Ovary (tissue), 9 donors: ENCODE measurements around the gene LGALS8. TPM values are rescaled to one million over a fixed set of nuclear protein-coding genes. Genes with fewer than 3 reads are reported as not detected.

Experiments
- DNase-seq, 5 donors: peaks; one replicate each; pipeline ENCODE4 v3.0.0-alpha.2; 2019 to 2020
- H3K27ac ChIP-seq, 2 donors: fragments of 200-600 bp; one replicate each; pipeline versions ENCODE4 v1.5.1 to v1.8.0; 2019 to 2022
- H3K27me3 ChIP-seq: fragments of 200-600 bp; one replicate; pipeline ENCODE4 v1.8.0; 2022
- H3K36me3 ChIP-seq: fragments of 200-600 bp; sonication (generic); one replicate; pipeline ENCODE4 v1.5.1; 2019
- H3K4me1 ChIP-seq: one replicate; pipeline ENCODE4 v1.8.1; 2013; ENCODE audit warnings: mild to moderate bottlenecking, moderate library complexity; ENCODE audit not compliant: insufficient read depth
- H3K4me3 ChIP-seq: fragments of 200-600 bp; sonication (generic); one replicate; pipeline ENCODE4 v1.5.1; 2017
- H3K9me3 ChIP-seq, 2 donors: fragments of 200-600 bp in 1 of 2; sonication (generic) in 1 of 2; one replicate each; pipeline versions ENCODE4 v1.5.1 to v1.8.1; 2013 to 2019; ENCODE audit warnings: mild to moderate bottlenecking in 1 of 2, moderate library complexity in 1 of 2
- EP300 ChIP-seq: sonication (generic); formaldehyde crosslinking; IDR thresholded peaks from one replicate; pipeline ENCODE4 v1.6.1; 2017; ENCODE audit warnings: antibody characterized with exemption
- POLR2A ChIP-seq: fragments of 450-650 bp; IDR thresholded peaks from one replicate; pipeline ENCODE4 v1.6.1; 2017; ENCODE audit warnings: antibody characterized with exemption, mild to moderate bottlenecking, moderate library complexity
- WGBS, 3 donors: extraction: QIAGEN DNeasy Blood & Tissue Kit in 1 of 3; methylation state at CpG; one replicate each; pipeline versions ENCODE4 v1.1.5 to v1.1.7; 2013 to 2017; 5-methylcytosine and 5-hydroxymethylcytosine counted together
- intact Hi-C, 4 donors: fragments of 100-400 bp; cut with DNase I; formaldehyde crosslinking; loops; one replicate each; pipeline versions ENCODE4 v1.11.0 to v1.15.1; 2022 to 2023
- polyA plus RNA-seq, 2 donors: library from polyadenylated mRNA; stranded (reverse); fragments of 200-250 nt in 1 of 2; fragments of 350-450 nt in 1 of 2; fragmentation: Illumina TruSeq in 1 of 2; extraction: RNeasy Lipid Tissue Mini Kit (QIAGEN cat#74804) in 1 of 2; gene quantifications; one replicate each; pipeline ENCODE4 v1.2.3, GENCODE V29; 2013 to 2014
- total RNA-seq, 7 donors: library from RNA; depleted of rRNA in 2 of 7; stranded (reverse); fragments of >200 nt in 2 of 7; fragmentation: NEBNext Ultra II Directional in 3 of 7; extraction: Animal tissue kit (Norgen Biotek cat#: 25700) in 3 of 7; gene quantifications; one replicate each; pipeline versions ENCODE4 v1.1.0 to v1.2.4, GENCODE V29; 2016 to 2023
- TF ChIP-seq, protein P1 (sequence below), 3 donors: fragments of 450-650 bp in 2 of 3; fragments of 200-600 bp in 1 of 3; IDR thresholded peaks; one replicate each; pipeline versions ENCODE4 v1.5.1 to v1.8.0; 2016 to 2022; ENCODE audit warnings: antibody characterized with exemption in 3 of 3, mild to moderate bottlenecking in 1 of 3
- donor health status: DM: no; HTN: no; CAD: no; lungs with moderate emphysema.
- donor health status: DM: no; HTN: no; CAD: no.
- donor health status: Bipolar disorder and iron deficiency.
- donor health status: DM: yes; HTN: yes; CAD: no.
- donor health status: DM: no; HTN: no; CAD: no.
- donor health status: DM: yes; HTN: yes; CAD: no.

The LGALS8 gene
- total and polyA plus RNA-seq, 9 donors = 23.7 to 91.2 (median 44.5) TPM

- intact Hi-C loops = no loop called here
- no peak overlapping the region for H3K27ac ChIP-seq
- TF ChIP-seq EP300 (no peak), POLR2A (no peak)
- TF ChIP-seq, protein P1, sequence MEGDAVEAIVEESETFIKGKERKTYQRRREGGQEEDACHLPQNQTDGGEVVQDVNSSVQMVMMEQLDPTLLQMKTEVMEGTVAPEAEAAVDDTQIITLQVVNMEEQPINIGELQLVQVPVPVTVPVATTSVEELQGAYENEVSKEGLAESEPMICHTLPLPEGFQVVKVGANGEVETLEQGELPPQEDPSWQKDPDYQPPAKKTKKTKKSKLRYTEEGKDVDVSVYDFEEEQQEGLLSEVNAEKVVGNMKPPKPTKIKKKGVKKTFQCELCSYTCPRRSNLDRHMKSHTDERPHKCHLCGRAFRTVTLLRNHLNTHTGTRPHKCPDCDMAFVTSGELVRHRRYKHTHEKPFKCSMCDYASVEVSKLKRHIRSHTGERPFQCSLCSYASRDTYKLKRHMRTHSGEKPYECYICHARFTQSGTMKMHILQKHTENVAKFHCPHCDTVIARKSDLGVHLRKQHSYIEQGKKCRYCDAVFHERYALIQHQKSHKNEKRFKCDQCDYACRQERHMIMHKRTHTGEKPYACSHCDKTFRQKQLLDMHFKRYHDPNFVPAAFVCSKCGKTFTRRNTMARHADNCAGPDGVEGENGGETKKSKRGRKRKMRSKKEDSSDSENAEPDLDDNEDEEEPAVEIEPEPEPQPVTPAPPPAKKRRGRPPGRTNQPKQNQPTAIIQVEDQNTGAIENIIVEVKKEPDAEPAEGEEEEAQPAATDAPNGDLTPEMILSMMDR (IDR thresholded peaks at IDR 0.05) = no peak
- no peaks in the 10 kb centered on the region for H3K27me3 ChIP-seq
- H3K9me3 ChIP-seq = no peaks in the 10 kb centered on the region
- no peak overlapping the region for H3K4me3 ChIP-seq
- no peaks in the 10 kb centered on the region for H3K36me3 ChIP-seq
- WGBS, 3 donors = 35 to 61% (median 52%) methylated on average over 5 of the region's 5 CpGs
- H3K4me1 ChIP-seq = peaks cover 2% of the 10 kb centered on the region
- DNase-seq = no peak
Observed at GRCh38 chr1:236507022-236507700, 16.6 kb upstream of the LGALS8 start.

- no peak overlapping the region for H3K27ac ChIP-seq
- 75 to 85% (median 81%) methylated on average over 6 of the region's 6 CpGs for WGBS, 3 donors
Observed at GRCh38 chr1:236508593-236509027, 15.2 kb upstream of the LGALS8 start.

DNA sequence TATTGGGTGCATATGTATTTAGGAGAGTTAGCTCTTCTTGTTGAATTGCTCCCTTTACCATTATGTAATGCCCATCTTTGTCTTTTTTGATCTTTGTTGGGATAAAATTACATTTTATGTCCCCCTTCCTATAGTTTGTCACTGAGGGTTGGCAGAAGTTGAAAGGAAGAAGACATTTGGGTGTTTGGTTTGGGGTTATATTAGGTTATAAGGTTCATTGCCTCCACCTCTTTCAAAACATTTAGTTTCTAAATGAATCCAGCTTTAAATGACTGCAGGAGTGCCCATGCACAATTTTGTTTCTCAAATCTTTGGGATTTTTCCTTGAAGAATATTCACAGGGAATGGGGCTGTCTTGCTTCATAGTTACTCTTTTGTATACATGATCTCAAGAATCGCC is 14.6 kb upstream of the LGALS8 start:
- H3K4me1 ChIP-seq = peaks cover 2% of the 10 kb centered on the region
- intact Hi-C loops = no loop called here
- TF ChIP-seq POLR2A (no peak), EP300 (no peak)
- TF ChIP-seq, protein P1 (IDR thresholded peaks at IDR 0.05) = no peak

More at GRCh38 chr1:236508593-236509027, 15.2 kb upstream of the LGALS8 start:
- no peak for DNase-seq
- Histone ChIP-seq H3K27me3 (no peaks in the 10 kb centered on the region), H3K4me3 (no peak overlapping the region), H3K36me3 (no peaks in the 10 kb centered on the region), H3K4me1 (peaks cover 2% of the 10 kb centered on the region), H3K9me3 (no peaks in the 10 kb centered on the region)
- TF ChIP-seq EP300 (no peak), POLR2A (no peak)
- TF ChIP-seq, protein P1 (IDR thresholded peaks at IDR 0.05) = no peak
- intact Hi-C loops = no loop called here

DNA sequence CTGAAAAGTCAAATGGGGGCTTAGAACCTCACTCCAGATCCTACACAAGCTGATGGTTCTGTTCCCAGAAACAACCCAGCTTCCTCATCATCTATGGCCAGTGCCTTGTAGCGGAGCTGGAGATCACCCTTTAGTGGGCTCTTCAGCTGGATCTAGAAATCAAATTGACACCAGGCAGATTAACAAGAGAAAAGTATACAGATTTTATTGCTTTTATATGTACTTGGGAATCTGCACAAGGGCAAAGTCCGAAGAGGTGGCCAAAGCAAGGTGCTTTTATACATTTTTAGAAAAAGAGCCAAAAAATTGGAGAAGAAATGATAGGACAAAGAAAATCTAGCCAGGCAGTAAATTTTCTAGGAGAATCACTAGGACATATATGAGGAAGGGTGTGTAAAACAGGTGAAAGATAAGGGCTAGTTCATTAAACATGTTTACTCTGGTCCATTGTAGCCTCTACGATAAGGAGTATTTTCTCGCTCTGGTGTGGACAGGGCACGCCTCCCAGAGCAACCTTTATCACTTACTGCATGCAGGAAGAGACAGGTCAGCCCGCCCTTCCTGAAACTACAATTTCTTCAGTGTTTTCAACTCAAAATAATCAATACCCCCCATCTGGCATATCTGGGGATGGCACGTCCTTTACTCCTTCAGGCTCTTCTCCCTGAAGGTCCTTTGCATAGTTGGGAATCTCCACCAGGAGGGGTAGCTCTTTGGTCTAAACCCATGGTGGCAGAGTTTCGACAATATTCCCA is 14.0 kb upstream of the LGALS8 start:
- H3K27me3 ChIP-seq = no peaks in the 10 kb centered on the region
- H3K27ac ChIP-seq = no peak overlapping the region
- intact Hi-C loops = no loop called here
- H3K4me1 ChIP-seq = peaks cover 2% of the 10 kb centered on the region
- TF ChIP-seq, protein P1 (IDR thresholded peaks at IDR 0.05) = no peak
- no peak for TF ChIP-seq POLR2A
- TF ChIP-seq EP300 = no peak
- WGBS, 3 donors = 83 to 97% (median 93%) methylated on average over 8 of the region's 8 CpGs
- no peaks in the 10 kb centered on the region for H3K9me3 ChIP-seq
- no peak overlapping the region for H3K4me3 ChIP-seq
- H3K36me3 ChIP-seq = no peaks in the 10 kb centered on the region
- no peak for DNase-seq

More for the DNA sequence above, 14.6 kb upstream of the LGALS8 start:
- DNase-seq = no peak
- H3K36me3 ChIP-seq = no peaks in the 10 kb centered on the region
- H3K9me3 ChIP-seq = no peaks in the 10 kb centered on the region
- H3K4me3 ChIP-seq = no peak overlapping the region
- H3K27me3 ChIP-seq = no peaks in the 10 kb centered on the region
- WGBS, 3 donors = 88 to 97% (median 90%) methylated on average over 1 of the region's 1 CpG
- no peak overlapping the region for H3K27ac ChIP-seq
